ENCODE results near the gene EBF3. TPM values are rescaled to one million over a fixed set of nuclear protein-coding genes. Genes with fewer than 3 reads are reported as not detected.

The EBF3 gene
- total and polyA plus RNA-seq, 7 donors, result 1.2 to 8.9 (median 4.5) TPM; not detected in 1

DNA sequence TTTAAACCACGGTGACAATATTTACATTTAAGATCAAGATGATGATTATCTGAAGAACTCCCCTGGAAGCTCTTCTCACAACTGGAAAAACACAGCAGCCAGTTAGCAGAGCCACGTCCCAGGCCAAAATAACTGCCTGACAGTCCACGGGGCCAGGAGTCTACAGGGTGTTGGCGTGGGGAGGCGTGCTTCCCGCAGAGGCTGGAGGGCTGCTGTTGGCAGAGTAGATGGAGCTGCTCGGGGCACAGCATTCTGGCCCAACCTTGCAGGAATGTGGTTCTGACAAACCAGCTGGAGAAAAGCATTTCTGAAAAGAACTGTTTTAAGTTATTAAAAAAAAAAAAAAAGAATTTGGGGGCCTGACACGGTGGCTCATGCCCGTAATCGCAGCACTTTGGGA is 177.9 kb downstream of the EBF3 start:
- Histone ChIP-seq H3K4me1 (no peaks in the 10 kb centered on the region), H3K27me3 (no peaks in the 10 kb centered on the region), H3K9me3 (peaks cover 0 to 4% (median 0%) of the 10 kb centered on the region in 4 donors), H3K27ac (no peak overlapping the region), H3K4me3 (no peak overlapping the region), H3K36me3 (no peaks in the 10 kb centered on the region)
- WGBS, 2 donors, result 67 to 69% methylated on average over 10 of the region's 10 CpGs
- no peak for TF ChIP-seq POLR2AphosphoS5 (IDR thresholded peaks at IDR 0.05)
- TF ChIP-seq POLR2A (IDR thresholded peaks at IDR 0.05), result no peak
- no peak for TF ChIP-seq CTCF (IDR thresholded peaks at IDR 0.05)
- no peak for TF ChIP-seq EP300 (IDR thresholded peaks at IDR 0.05)
- no peak for DNase-seq
- intact Hi-C loops (cut with DNase I), result no loop called here

GRCh38 chr10:129785536-129785981 is 178.5 kb downstream of the EBF3 start:
- Histone ChIP-seq H3K36me3 (no peaks in the 10 kb centered on the region), H3K27me3 (no peaks in the 10 kb centered on the region), H3K9me3 (peaks cover 0 to 4% (median 0%) of the 10 kb centered on the region in 4 donors), H3K4me3 (no peak overlapping the region), H3K4me1 (no peaks in the 10 kb centered on the region), H3K27ac (no peak overlapping the region)
- no peak for DNase-seq
- intact Hi-C loops (cut with DNase I), result no loop called here
- TF ChIP-seq EP300 (IDR thresholded peaks at IDR 0.05) (no peak), POLR2A (IDR thresholded peaks at IDR 0.05) (no peak), CTCF (IDR thresholded peaks at IDR 0.05) (no peak), POLR2AphosphoS5 (IDR thresholded peaks at IDR 0.05) (no peak)
- 78 to 83% methylated on average over 16 of the region's 16 CpGs for WGBS, 2 donors

Small RNAs within 50 kb of the gene (small RNA-seq; reads per million reads assigned to genes)
- gene AL354950.2 (0 reads per million in 3 donors), gene MIR4297 (0 reads per million in 3 donors)

Other genes with a start within 250 kb of the EBF3 start
- 1 to 10 TPM; 1.4 to 8.7 (median 4.7) TPM for gene C10orf143, start 146.6 kb upstream of the EBF3 start, total RNA-seq
- 1 to 10 TPM; 4.2 to 9.6 (median 7.4) TPM for gene C10orf143, start 146.6 kb upstream of the EBF3 start, polyA plus RNA-seq
- 10 to 100 TPM; 40.5 to 53.5 (median 46.9) TPM for gene GLRX3, start 172.1 kb upstream of the EBF3 start, total RNA-seq
- gene GLRX3, start 172.1 kb upstream of the EBF3 start, polyA plus RNA-seq, result 10 to 100 TPM; 55.1 to 93.1 (median 67.5) TPM

Data from sigmoid colon (tissue), 7 donors.